ENCODE data around the gene BBS4.
A peak's percentile ranks its signal among the peaks of the same experiment; 100 is the strongest.

DNA sequence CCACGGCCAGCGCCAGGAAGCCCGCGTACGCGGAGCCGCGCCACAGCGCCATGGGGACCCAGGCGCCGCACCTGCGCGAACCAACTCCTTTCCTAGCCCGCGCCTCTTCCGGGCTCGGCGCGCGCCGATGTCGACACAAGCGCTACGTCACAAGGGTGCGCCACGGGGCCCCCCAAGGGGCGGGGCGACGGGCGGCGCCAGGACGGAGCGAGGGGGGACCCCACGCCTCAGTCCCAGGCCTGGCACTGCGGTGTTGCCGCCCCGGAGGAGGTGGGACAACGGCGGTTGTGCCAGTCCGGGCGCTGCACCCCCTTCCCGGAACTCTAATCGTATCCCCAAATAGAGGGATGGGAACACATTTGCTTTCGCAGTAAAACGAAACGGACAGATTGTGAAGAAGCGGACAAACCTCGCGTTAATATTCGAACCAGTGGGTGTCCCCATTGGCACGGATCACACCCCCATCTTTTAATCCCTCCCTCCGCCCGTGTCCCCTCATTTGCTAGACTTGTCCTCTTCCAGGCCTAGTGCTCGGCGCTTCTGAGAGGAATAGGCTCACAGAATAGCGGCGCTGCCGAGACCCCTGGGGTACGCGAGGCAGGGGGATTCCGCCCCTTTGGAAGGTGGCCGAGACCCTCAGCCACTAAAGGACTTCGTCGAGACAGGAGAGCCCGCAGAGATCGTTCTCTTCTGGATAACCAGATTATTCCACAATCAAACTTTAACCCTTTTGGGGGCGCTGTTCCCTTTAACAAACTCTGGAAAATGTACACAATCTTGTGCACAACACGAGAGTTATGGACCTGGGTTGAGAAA is 97.8 kb downstream of the BBS4 start, which contains the start of gene ADPGK:
- TF ChIP-seq ZBTB7A (IDR thresholded peaks at IDR 0.05; ENCODE audit: borderline replicate concordance, control insufficient read depth, low read depth, low read length) (peak; percentile 91), STAT5A (IDR thresholded peaks at IDR 0.05; ENCODE audit: borderline replicate concordance, low read length) (no peak), CHD2 (IDR thresholded peaks at IDR 0.05; ENCODE audit: low read depth, low read length) (0 out of 2 replicates have a peak, but pooled peaks have one; percentile 46)

Data from K562 (cell line).